Memory B cell (primary cell): ENCODE data around the gene PER2.
"Not testable (repeated sequence)": the region's sequence is repeated elsewhere in the genome, so short reads cannot be mapped to it uniquely, and the experiment has no call there.

Experiments used
- ATAC-seq: fragments of 150-1000 bp; cut with Tn5 transposase; 2 replicates; pipeline ENCODE4 v1.10.0; 2021; ENCODE audit warnings: low read depth, mild to moderate bottlenecking, moderate library complexity
- DNase-seq, 2 donors: peaks; one replicate each; pipeline ENCODE4 v3.0.0; 2022; ENCODE audit warnings: low spot score in 2 of 2
- H3K27ac Mint-ChIP-seq: one replicate; pipeline ENCODE4 v1.8.0; 2022; ENCODE audit warnings: mild to moderate bottlenecking, moderate library complexity, mixed read lengths
- H3K27me3 Mint-ChIP-seq: one replicate; pipeline ENCODE4 v1.8.0; 2022; ENCODE audit warnings: mixed read lengths
- H3K36me3 Mint-ChIP-seq: one replicate; pipeline ENCODE4 v1.8.0; 2022; ENCODE audit warnings: mild to moderate bottlenecking, mixed read lengths
- H3K4me1 Mint-ChIP-seq: one replicate; pipeline ENCODE4 v1.8.0; 2022; ENCODE audit warnings: mixed read lengths
- H3K4me3 Mint-ChIP-seq: one replicate; pipeline ENCODE4 v1.8.0; 2022; ENCODE audit warnings: mild to moderate bottlenecking, moderate library complexity, mixed read lengths
- H3K9me3 Mint-ChIP-seq: one replicate; pipeline ENCODE4 v1.8.0; 2022; ENCODE audit warnings: mixed read lengths

Gene PER2

DNA sequence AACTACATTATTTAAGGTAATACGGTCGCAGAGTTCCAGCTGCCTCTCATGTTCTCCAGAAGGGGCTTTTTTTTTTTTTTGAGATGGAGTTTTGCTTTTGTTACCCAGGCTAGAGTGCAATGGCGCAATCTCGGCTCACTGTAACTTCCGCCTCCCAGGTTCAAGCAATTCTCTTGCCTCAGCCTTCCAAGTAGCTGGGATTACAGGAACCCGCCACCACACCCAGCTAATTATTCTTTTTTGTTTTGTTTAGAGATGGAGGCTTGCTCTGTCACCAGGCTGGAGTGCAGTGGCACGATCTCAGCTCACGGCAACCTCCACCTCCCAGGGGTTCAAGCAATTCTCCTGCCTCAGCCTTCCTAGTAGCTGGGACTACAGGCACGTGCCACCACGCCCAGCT, 15.0 kb downstream of the PER2 start:
- not testable (repeated sequence) for H3K27me3 Mint-ChIP-seq, H3K4me3 Mint-ChIP-seq, H3K27ac Mint-ChIP-seq, H3K4me1 Mint-ChIP-seq, ATAC-seq, H3K9me3 Mint-ChIP-seq, DNase-seq
- H3K36me3 Mint-ChIP-seq: peaks cover 27% of the 10 kb centered on the region

DNA sequence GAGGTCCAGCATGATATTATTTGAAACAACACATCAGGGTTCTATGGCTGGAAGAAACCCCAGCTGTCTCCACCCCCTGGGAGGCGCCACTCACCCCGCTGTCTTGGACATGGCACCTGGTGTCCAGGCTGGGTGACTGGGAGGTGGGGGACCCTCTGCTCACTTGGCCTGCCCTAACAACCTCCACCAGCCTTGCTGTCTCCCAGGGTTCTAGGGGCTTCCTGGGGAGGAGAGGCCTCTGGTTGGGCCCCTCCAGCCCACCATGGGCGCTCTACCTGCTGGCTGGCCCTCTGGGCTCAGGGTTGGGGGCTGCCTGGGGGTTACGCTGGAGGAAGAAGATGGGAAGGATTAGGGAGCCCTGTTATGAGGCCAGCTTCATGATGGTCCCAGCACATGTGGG, 16.3 kb downstream of the PER2 start:
- Mint-ChIP-seq H3K9me3 (no peaks in the 10 kb centered on the region), H3K4me3 (no peak overlapping the region), H3K27ac (no peak overlapping the region), H3K4me1 (no peaks in the 10 kb centered on the region), H3K36me3 (peaks cover 26% of the 10 kb centered on the region), H3K27me3 (no peaks in the 10 kb centered on the region)
- ATAC-seq (no peak), DNase-seq (no peak)

DNA sequence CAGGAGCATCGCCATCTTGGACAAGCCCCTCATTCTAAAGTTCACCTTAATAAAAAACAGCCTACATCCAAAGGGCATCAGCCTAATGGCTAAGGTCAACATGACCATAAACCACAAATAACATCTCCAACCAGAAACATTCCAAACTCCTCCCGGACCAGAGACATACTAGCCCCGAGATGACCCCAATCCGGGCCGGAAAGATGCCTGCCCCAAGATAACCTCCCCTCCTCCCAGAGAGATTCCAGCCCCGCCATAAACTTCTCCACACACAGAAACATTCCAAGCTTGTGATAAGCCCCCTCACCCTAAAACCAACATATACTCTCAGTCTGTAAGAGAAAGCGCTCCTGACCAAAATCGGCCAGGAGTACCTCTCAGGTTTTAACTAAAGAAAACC, 16.7 kb downstream of the PER2 start:
- not testable (repeated sequence) for ATAC-seq, H3K27ac Mint-ChIP-seq, H3K4me1 Mint-ChIP-seq, H3K4me3 Mint-ChIP-seq, H3K9me3 Mint-ChIP-seq, DNase-seq, H3K27me3 Mint-ChIP-seq
- peaks cover 28% of the 10 kb centered on the region for H3K36me3 Mint-ChIP-seq

DNA sequence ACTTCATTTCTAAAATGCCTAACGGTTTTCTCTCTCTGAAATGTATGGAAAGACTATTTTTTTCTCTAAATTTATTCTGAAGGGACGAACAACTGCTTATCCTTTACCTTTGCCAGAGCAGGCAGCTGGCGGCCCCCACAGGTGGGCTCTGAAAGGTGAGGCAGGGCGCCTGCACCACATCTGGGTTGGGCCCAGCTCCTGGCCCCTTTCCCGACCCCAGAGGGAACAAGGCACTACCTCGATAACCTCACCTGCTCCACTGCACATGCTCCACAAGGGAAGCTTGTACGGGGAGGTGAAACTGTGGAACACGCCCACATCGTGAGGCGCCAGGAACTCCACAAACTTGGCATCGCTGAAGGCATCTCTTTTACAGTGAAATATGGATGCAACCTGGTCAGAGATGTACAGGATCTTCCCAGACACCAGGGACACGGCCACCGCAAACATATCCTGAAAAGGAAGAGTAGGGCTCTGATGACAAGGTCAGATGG, 17.3 kb downstream of the PER2 start:
- no peak overlapping the region for H3K27ac Mint-ChIP-seq
- no peak overlapping the region for H3K4me3 Mint-ChIP-seq
- ATAC-seq (no peak), DNase-seq (no peak)
- peaks cover 22% of the 10 kb centered on the region for H3K36me3 Mint-ChIP-seq
- no peaks in the 10 kb centered on the region for H3K4me1 Mint-ChIP-seq
- H3K27me3 Mint-ChIP-seq: no peaks in the 10 kb centered on the region
- no peaks in the 10 kb centered on the region for H3K9me3 Mint-ChIP-seq

DNA sequence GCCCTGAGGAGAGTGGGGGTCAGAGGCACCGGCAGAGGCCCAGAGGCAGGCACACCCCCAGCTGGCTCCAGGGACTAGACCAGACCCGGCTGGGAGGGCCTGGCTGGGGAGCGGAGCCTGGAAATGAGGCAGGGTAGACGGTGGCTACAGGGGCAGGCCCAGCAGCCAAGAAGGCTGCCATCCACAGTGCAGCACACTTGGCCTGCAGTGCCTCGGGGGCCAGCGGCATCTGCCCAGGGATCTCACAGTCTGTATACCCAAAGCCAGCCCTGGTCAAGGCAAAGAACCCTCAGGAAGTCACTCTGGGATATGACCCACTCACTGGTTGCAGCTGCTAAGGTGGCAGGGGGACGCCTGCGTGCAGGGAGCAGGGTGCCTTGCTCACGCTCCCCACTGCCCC, 17.8 kb downstream of the PER2 start:
- no peak for DNase-seq

DNA sequence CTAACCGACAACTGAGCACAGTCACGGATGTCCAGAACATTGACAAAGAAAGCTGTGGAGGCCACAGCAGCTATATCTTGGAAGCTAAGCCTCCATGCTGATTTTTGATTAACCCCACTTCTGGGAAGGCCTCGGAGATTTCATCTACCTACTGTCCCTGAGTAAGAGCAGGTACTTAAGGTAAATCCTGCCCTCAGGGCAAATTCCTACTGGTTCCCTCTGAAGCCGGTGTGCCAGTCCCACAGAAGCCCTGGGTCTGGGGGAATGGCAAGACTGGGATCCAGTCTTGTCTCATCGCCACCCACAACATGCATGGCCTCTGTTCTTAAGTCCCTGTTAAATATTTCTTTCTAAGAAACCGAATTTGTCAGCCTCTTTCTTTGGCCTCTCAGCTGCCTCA, 18.7 kb downstream of the PER2 start:
- H3K27me3 Mint-ChIP-seq: no peaks in the 10 kb centered on the region
- no peak for ATAC-seq
- no peak overlapping the region for H3K27ac Mint-ChIP-seq
- peaks cover 22% of the 10 kb centered on the region for H3K36me3 Mint-ChIP-seq
- DNase-seq: no peak
- H3K4me3 Mint-ChIP-seq: no peak overlapping the region
- H3K9me3 Mint-ChIP-seq: no peaks in the 10 kb centered on the region
- no peaks in the 10 kb centered on the region for H3K4me1 Mint-ChIP-seq

More for the DNA sequence above, 17.8 kb downstream of the PER2 start:
- no peak overlapping the region for H3K27ac Mint-ChIP-seq
- peaks cover 22% of the 10 kb centered on the region for H3K36me3 Mint-ChIP-seq
- no peak overlapping the region for H3K4me3 Mint-ChIP-seq
- H3K9me3 Mint-ChIP-seq: no peaks in the 10 kb centered on the region
- ATAC-seq: no peak
- no peaks in the 10 kb centered on the region for H3K4me1 Mint-ChIP-seq
- H3K27me3 Mint-ChIP-seq: no peaks in the 10 kb centered on the region

DNA sequence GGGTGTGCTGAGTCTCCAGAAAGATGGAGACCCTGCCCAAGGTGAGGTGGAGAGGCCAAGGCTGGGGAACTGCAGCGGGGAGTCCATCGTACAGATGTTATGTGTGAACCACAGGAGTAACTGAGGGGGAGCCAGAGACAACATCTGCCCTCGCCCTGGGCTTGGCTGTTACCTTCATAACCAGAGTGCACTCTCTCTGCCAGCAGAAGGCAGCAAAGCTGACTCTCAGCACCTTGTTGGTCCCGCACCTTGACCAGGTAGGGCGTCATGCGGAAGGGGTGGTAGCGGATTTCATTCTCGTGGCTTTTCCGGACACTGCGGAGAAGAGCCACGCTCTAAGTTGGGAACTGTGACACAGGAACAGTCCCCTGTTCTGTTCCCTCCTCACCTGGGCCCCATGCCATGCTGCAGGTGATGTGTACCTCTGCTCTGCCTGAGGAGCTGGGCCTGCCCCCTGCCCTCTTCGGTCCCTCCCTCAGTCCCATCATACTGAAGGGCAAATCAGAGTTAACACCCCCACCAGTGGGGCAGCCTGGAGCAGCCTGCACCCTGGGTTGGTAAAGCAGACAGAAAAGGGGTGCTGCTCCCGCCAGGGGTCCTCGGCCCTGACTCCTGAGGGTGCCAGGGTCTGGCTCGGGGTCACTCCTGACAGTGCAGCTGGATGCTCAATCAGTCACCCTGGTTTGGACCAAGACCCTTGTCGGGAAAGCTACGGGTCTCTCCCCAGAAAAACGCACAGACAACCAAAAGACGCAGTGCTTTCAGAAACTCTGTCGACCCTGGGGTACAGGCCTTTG, 20.3 kb downstream of the PER2 start:
- peaks cover 5% of the 10 kb centered on the region for H3K4me1 Mint-ChIP-seq
- no peaks in the 10 kb centered on the region for H3K9me3 Mint-ChIP-seq
- DNase-seq: no peak
- H3K36me3 Mint-ChIP-seq: peaks cover 21% of the 10 kb centered on the region
- H3K27me3 Mint-ChIP-seq: no peaks in the 10 kb centered on the region
- H3K4me3 Mint-ChIP-seq: no peak overlapping the region
- no peak for ATAC-seq
- H3K27ac Mint-ChIP-seq: peak overlapping the region; percentile 29

DNA sequence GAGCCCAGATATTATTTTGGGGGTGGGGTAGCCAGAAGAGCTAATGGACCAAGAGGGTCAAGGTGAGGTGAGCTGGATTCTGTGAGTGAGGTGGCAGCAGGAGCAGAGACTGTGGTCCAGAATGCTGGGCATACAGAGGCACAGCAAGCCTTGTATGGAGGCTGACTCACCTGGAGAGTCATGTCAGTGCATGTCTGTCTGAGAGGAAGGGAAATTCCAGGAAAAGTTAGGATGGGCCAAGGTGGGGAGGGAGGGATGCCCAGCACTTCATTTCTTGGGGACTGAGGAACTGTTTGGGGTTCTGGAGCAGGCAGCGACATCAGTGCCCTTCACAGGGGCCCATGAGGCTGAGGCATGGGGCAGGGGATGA, 21.1 kb downstream of the PER2 start:
- H3K4me3 Mint-ChIP-seq: no peak overlapping the region
- peak overlapping the region; percentile 29 for H3K27ac Mint-ChIP-seq
- H3K4me1 Mint-ChIP-seq: peaks cover 5% of the 10 kb centered on the region
- no peak for ATAC-seq
- H3K9me3 Mint-ChIP-seq: no peaks in the 10 kb centered on the region
- peaks cover 15% of the 10 kb centered on the region for H3K36me3 Mint-ChIP-seq
- H3K27me3 Mint-ChIP-seq: no peaks in the 10 kb centered on the region
- no peak for DNase-seq

DNA sequence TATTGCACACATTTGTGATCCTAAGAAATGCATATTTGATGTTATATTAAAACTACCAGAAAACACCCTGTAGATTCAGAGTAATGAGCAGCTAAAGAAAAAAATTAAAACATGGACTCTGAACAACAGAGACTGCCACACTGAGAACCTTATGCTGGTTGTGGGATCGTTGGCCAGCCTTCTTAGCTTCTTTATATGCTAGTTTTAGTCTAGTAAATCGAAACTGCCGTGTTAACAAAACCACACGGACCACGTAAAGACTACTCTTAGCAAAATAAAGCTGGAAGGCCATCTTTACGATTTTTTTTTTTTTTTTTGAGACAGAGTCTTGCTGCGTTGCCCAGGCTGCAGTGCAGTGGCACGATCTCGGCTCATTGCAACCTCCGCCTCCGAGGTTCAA, 22.8 kb downstream of the PER2 start:
- Mint-ChIP-seq H3K4me3 (no peak overlapping the region), H3K9me3 (no peaks in the 10 kb centered on the region), H3K36me3 (peaks cover 11% of the 10 kb centered on the region), H3K27me3 (no peaks in the 10 kb centered on the region), H3K4me1 (peaks cover 5% of the 10 kb centered on the region), H3K27ac (no peak overlapping the region)
- DNase-seq (no peak), ATAC-seq (no peak)

DNA sequence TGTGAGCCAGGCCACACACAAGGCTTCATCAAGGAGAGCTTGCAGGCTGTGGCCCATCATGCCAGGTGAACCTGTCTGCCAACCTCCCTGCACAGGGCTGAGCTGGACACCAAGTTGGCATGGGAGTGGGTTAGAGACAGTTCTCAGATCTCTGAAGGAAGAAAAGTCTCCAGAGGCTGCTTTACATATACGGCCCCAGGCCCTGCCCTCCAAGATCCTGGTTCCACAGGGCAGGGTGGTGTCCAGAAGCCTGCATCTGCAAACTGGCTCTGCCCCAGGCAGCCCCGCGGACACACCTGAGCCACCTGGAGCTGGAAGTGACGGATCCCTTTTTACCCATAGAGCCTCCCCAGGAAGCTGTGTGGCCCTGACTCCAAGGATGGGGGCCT, 24.3 kb downstream of the PER2 start:
- Mint-ChIP-seq H3K27ac (no peak overlapping the region), H3K27me3 (no peaks in the 10 kb centered on the region), H3K9me3 (no peaks in the 10 kb centered on the region), H3K4me1 (peaks cover 5% of the 10 kb centered on the region), H3K36me3 (peaks cover 5% of the 10 kb centered on the region), H3K4me3 (no peak overlapping the region)
- no peak for DNase-seq
- no peak for ATAC-seq

DNA sequence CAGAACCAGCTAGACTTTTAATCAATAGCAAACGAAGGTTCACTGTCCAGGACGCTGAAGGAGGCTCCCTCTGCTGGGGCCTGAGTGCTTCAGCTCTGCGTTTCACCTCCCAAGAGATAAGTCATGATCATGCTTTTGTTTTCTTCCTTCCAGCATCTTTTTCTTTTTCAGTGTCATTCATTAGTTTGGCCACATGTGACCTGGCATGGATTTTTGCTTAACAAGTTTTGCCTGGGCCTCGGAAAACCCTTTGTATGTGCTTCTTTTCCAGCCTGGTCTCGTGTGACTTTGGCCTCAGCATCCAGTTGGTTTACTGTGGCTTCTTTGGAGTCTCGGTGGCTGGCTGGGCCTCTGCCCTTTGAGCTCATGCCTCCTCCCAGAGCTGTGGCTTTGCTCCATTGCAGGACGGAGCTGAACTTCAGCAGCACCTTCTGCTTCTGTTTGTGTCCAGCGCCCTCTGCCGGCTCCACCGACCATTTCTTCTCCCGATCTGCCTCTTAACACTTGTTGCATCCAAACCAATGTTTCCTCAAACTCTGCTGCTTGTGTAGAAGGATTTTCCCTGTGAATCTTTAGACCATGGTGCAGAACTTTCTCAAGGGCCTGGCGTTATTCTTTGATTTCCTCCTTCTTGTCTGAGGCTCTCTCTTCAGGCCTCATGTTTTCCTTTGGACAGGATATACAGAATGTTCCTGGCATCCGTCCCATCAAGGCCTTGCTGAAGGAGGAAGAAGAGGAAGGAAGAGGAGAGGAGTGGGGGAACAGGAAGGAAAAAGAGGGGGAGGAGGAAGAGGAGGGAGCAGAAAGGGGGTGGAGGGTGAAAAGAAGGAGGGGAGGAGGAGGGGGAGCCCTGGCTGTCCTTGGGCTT, 25.0 kb downstream of the PER2 start:
- Mint-ChIP-seq H3K4me1 (peaks cover 5% of the 10 kb centered on the region), H3K36me3 (peaks cover 5% of the 10 kb centered on the region), H3K27ac (no peak overlapping the region), H3K4me3 (no peak overlapping the region), H3K27me3 (no peaks in the 10 kb centered on the region), H3K9me3 (no peaks in the 10 kb centered on the region)
- peak; percentile 78 for ATAC-seq
- peak; percentile 66 to 72 for DNase-seq

DNA sequence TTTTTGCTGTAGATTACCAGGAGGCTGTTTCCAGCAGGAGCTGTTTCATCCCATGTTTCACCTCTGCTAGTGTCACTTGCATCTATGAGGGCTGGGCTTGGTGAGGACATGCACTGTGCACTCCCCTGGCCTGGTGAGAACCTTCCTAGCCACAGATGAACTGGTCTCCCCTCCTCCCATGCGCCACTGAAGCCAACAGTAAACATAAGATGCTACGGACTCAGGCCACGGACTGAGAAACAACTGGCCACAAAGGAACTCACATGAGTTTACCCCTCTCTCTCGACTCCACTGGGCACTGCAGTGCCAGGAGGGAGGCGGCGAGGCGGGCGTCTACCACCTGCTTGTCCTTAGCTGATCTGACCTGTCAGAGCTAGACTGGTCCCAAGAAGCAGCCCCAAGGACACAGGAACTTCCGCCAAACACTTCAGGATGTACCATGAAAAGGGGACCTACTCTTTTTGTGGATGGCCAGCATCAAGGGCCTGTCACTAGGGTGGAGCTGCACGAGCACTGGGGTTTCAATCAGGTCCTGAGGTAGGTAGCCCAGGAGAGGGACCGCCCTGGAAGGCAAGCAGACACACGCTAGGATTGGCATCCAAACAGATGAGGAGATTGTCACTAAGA, 25.8 kb downstream of the PER2 start:
- no peak overlapping the region for H3K4me3 Mint-ChIP-seq
- H3K4me1 Mint-ChIP-seq: peaks cover 5% of the 10 kb centered on the region
- ATAC-seq: no peak
- no peak for DNase-seq
- H3K27me3 Mint-ChIP-seq: no peaks in the 10 kb centered on the region
- H3K36me3 Mint-ChIP-seq: peaks cover 5% of the 10 kb centered on the region
- H3K27ac Mint-ChIP-seq: no peak overlapping the region
- H3K9me3 Mint-ChIP-seq: no peaks in the 10 kb centered on the region

DNA sequence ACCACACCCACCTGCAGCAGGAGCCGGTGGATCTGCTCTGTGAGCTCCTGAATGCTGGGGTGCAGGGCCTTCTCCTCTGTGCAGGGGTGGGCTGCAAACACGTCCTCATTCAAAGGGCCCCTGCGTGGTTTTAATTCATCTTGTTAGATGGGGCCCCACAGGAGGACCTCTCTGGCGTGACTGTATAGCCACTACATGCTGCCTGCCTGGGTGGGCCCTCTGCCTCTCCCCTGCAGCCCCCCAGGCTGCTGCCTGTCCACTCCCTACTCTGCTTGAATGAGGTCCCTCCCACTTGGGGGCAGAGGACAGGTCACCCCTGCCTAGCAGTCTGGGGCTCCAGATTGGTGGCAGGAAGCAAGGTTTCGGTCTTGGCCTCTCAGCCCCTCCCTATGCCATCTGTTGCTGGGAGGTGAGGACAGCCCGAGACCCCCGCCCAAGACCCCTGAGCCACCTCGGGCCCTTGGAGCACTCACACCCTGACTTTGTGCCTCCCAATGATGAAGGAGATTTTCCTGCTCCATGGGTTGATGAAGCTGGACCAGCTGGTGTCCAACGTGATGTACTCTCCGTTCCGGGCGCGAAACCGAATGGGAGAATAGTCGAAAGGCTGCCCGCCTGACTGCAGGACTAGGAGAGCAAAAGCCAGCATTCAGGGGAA, 26.6 kb downstream of the PER2 start:
- peaks cover 5% of the 10 kb centered on the region for H3K4me1 Mint-ChIP-seq
- ATAC-seq (no peak), DNase-seq (no peak)
- H3K4me3 Mint-ChIP-seq: no peak overlapping the region
- no peaks in the 10 kb centered on the region for H3K27me3 Mint-ChIP-seq
- H3K27ac Mint-ChIP-seq: no peak overlapping the region
- no peaks in the 10 kb centered on the region for H3K9me3 Mint-ChIP-seq
- H3K36me3 Mint-ChIP-seq: peaks cover 1% of the 10 kb centered on the region

DNA sequence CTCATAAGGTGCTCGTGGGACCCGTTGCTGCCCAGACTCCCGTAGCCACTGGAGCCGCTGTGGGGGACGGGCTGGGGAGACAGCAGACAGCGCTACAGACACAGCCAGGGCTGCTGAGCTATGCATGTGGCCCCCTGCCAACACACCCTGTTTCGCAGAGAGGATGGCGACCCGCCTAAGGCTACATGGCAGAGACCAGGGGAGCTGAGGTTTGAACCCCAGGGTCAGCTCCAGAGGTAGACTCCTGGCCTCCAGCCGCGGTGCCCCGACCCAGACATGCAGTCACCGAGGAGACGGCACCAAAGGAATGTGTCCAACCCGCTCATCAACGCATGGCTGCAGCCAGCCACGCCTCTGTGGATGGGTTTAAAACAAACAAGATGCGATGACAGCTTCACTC, 27.5 kb downstream of the PER2 start:
- DNase-seq (no peak), ATAC-seq (no peak)
- Mint-ChIP-seq H3K27ac (no peak overlapping the region), H3K36me3 (peaks cover 2% of the 10 kb centered on the region), H3K27me3 (no peaks in the 10 kb centered on the region), H3K4me1 (peaks cover 5% of the 10 kb centered on the region), H3K4me3 (no peak overlapping the region), H3K9me3 (no peaks in the 10 kb centered on the region)
